Measurements from ENCODE around the gene SNX18.

SNX18 gene

DNA sequence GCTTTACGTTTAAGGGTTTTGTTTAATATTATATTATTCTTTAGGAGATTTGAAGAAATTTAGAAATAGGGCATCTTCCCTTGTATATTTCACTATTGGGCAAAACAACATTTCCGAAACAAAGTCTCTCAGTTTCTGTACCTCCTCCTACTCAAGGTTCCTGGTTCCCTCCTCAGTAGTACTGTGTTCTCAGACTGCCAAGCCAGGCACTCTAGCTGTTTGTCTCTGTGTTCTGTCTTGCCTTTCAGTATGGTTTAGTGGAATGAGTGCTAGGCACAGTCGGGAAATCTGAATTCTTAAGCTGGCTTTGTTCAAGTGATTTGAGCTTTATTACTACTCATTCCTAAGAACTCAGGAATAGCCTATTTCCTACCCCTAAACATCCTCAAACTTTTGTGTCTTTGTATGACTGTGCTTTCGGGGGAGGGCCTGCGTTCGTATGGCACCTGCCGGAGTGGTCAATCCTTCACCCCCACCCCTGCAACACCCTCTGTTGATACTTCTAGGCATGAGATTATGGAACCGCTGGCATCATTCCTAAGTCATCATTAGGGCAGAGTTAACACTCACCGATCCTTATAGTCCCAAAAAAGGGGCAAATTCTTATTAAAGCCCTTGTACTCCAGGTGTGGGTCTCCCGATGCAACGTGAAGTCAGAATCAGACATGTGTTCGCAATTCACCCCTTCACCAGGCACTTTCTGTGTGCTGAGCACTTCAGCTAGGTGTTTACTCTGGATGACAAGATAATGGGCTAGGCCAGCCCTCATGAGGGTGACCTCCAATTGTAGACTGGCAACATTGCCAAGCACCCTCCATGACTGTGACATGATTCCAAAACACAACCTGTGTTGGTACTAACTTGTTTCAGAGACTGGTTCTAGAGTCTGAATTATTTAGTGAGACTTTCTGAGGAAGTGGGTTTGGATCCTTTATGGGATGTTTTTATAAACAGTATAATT lies 24.5 kb downstream of the SNX18 start:
- DNase-seq (ENCODE audit: low spot score): no peak

DNA sequence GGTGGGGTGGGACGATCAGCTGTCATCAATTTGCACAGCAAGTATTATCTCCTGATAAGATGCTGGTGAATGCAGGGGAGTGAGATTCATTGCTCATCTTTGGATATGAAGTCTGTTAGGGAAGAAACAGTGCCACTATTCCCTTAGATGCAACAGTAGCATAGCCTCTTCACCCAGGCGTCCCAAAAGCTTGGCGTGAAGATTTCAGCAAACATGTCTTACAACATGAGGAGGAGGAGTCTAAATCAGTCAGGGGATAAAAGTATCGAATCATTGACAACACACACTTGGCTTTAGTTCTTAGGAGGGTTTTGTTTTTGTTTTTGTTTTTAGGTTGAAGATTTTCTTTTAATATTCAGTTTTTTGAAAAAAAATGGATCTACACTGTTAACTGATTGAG lies 26.5 kb downstream of the SNX18 start:
- DNase-seq (ENCODE audit: low spot score): no peak

DNA sequence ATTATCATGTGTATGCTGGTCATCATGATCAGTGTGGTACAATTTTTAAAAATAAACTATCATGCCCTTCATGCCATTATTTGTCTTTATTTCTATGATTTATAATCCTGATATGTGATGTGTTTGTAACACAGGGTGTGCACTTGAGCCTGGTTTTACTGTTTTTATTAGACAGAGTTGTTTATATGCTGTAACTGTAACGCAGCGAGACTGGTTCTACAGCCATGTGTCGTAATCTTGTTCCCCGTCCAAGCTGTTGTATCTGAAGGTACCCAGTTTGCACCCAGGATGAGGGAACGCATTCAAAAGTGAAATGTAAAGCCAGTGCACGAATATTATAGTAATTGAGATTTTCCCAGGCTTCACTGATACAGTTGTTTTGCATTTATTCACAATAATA lies 28.2 kb downstream of the SNX18 start:
- no peak for DNase-seq (ENCODE audit: low spot score)

DNA sequence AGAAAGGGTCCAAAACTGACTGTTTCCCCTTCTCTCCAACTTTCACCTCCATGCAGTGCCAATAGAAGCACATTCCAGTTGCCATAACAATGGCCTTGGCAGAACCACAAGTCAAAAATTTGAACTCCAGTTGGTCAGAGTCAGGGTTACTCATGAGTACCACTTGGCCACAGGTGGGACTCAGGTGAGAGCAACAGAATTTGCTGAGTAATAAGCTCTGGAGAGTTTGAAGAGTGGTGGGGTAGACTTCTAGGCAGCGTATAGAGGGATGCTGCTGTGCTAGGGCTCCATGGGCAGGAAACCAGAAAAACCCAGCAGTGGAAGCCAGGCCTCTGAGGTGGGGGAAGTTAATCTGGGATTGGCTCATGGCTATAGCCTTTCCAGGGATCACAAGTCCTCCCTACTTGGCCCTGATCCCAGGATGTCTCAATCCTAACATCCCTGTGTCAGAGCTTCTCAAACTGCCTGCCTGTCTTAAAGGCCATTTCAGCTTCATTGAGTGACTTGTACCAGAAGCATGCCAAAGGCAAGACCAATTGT lies 30.2 kb downstream of the SNX18 start:
- DNase-seq (ENCODE audit: low spot score): no peak

DNA sequence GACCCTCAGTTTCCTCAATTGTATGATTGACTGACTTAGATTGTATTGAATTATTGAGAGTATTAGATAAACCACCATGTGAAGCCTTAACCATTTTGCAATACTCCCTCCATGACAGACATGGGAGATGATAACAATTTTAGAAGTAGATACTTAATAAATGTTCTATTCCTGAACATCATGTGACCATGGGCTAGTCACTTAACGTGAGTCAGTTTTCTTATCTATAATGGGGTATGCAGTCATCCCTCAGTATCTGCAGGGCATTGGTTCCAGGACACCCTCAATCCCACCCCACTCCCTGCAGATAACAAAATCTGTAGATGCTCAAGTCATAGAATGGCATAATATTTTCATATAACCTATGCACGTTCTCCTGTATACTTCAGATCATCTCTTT lies 31.0 kb downstream of the SNX18 start:
- no peak for DNase-seq (ENCODE audit: low spot score)

DNA sequence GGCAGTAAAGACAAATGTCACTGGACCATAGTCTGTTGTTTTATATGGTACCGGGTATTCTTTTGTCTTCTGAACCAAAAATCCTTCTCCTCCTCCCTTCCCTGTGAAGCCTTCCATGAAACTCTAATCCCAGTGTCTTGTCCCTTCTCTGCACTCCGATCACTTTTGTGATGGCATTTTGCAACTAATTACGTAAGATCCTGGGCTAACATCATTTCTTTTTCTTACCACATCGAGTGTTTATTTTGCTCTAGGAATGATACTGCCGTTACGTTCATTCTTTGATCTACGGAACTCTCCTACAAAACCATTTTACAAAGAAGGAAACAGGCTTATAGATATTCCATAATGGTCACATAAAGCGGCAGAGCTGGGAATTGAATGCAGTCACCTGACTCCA lies 33.7 kb downstream of the SNX18 start:
- no peak for DNase-seq (ENCODE audit: low spot score)

DNA sequence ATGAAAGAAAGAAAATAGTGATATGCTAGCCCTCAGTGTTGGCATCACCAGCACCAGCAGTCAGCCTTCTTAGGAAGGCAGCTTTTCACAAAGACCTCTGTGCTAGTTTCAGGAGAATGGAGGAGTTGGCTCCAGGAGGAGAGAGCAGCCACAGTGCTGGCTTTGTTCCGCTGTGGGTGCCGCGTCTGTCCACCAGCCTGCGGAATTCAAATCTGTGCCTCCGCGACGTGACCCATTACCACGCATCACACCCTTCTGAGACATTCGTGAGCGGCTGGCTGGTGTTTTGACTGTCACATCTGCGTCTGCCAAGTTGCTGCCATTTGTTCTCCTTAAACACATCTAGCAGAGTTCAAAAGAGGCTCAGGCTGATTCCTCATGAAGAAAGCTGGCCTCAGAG lies 34.4 kb downstream of the SNX18 start:
- DNase-seq (ENCODE audit: low spot score): no peak

DNA sequence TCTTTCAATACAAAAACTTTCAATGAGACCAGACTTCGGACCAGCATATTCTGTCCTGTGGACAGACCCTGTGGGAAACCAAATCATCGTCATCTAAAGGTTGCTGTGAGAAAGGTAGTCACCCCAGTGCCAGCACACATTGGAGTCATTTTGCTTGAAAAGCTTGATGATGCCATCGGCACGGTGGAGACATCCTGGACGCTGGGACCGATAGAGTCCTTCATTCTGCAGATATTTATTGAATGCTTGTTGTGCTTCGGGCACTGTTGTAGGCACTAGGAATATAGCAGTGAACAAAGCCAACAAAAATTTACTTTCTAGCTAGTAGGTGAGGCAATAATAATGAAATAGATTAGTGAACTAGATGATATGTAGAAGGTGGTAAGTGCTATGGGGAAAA lies 34.9 kb downstream of the SNX18 start:
- no peak for DNase-seq (ENCODE audit: low spot score)

DNA sequence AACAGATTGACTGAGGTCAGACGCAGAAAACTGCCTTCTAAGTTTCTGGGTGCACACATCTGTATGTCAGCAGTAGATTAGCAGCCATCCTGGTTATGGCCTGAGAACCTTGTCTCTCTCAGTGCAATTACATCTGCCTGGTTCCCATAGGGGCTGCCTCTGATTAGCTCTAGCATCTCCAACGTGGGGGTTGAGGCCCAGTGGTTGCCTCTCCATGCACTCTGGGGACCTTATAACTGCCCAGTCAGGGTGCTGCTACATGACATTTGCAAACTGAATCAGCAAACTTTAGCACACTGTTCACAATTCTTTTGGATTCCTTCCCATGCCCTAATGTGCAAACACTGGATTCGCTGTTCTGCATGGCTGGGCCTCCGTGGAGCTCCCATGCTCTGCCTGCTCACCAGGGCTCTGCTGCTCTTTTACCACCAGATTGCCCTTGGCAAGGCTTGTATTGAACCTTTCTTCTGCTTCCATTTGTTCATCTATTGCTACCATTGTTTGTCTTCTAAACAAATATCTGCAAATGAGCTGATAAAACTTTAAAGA lies 36.2 kb downstream of the SNX18 start:
- no peak for DNase-seq (ENCODE audit: low spot score)

DNA sequence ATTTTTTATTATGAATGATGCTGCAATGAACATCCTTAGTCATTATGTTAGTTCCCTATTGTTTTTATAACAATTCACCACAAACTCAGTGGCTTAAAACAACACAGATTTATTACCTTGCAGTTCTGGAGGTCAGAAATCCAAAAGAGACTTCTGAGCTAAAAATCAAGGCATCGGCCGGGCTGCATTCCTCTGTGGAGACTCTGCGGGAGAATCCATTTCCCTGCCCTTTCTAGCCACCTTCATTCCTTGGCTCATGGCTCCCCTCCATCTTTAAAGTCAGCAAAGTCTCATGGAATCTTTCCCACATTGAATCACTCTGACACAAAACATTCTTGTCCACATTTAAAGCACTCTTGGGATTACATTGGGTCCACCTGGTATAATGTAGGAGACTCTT lies 38.6 kb downstream of the SNX18 start:
- no peak for DNase-seq (ENCODE audit: low spot score)

DNA sequence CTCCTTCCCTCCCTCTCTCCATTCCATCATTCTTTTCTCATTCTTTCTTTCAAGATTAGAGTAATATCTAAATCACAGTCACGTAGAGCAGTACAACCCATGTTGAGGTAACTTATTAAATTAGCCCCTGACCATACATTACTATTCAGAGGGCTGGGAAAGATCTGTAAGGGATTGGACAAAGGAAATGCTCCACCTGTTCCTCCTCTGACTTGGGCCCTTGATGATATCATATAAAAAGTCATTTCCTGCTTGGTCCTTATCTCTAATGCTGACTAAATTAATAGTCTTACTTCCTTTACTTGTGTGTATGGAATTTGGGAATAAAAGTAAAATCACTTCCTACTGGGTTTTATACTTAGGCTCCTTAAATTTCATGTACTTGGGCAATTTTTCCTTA lies 40.8 kb downstream of the SNX18 start:
- no peak for DNase-seq (ENCODE audit: low spot score)

DNA sequence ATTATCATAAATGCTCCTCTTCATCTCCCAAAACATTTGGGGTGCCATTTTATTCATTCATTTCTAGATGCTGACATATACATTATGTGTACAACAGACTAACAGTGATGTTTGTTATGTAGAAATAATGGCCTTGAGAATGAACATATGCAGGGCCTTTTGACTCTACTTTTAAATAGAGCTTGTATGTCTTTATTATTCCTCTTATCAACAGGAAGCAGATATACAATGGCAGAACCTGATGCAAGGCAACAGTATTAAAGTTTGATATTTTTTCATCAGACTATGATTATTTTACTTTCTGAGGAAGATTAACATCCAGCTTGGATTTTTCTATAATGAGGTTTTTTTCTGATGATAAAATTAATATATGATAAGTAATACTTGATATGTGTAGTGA lies 44.1 kb downstream of the SNX18 start:
- no peak for DNase-seq (ENCODE audit: low spot score)

DNA sequence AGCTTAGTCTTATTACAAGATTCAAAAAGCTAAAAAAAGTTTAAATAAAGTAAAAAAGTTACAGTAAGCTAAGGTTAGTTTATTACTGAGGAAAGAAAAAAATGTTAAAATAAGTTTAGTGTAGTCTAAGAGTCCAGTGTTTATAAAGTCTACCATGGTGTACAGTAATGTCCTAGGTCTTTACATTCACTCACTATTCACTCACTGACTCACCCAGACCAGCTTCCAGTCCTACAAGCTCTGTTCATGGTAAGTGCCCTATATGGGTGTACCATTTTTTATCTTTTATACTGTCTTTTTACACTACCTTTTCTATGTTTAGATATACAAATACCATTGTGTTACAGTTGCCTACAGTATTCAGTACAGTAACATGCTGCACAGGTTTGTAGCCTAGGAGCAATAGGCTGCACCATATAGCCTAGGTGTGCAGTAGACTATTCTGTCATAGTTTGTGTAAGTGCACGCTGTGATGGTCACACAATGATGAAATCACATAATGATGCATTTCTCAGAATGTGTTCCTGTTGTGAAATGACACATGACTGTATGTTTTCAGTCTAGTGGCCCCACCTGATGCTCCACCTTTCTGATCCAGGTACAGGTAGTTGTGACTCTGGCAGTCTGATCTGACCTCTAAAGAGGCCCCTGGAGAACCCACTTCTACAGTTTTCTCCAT lies 45.7 kb downstream of the SNX18 start:
- DNase-seq (ENCODE audit: low spot score): no peak

DNA sequence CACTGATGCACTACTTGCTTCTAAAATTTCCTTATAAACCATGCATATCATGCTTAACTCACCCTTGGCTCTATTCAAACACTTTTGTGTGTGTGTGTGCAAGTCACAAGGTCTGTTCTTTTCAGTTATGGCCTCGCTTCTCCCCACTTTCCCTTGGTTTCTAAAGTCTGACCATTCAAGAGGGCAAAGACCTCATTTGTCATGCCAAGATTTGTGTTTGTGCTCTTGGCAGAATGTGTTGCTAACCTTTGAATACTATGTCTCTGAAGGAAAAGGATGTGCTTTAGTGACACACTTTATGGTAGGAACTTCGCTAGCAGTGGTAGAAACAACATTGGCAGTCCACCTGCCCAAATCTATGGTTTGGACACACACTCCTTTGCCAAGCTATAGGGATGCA lies 50.4 kb downstream of the SNX18 start:
- no peak for DNase-seq (ENCODE audit: low spot score)

DNA sequence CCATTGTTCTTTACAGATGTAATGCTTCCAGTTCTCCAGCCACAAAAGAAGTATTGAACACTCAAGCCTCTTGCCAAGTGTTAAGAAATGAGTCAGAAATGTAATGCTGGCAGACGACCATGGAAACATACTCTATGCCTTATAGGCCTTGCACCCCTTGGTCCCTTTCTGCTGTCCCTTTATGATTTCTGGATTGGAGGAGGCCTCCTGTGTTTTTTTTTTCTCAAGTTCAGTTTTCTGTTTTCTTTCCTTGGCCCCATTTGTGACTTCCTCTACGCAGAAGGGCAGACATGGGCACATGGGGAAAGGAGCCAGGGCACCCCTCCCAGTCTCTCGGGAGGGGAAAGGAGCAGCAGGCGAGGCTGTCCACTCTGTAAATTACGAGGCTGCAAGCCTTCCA lies 53.4 kb downstream of the SNX18 start:
- DNase-seq (ENCODE audit: low spot score): no peak

DNA sequence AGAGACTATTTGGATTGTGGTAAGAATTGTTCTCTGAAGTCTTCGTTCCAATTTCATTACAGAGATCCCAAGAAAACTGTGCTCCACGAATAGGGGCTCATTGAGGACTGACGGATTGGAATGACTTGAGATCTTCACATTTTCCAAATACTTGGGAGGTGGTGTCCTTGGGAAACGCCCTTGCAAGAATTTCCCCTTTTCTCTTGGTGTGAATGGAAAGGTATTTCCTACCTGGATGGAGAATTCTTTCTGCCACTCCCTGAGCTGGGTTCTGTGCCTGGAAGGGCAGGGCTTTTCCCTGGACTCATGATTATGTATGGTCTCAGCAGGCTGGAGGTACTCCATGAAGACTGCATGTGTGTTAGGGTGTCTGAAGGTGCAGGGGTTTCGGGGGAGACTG lies 53.9 kb downstream of the SNX18 start:
- DNase-seq (ENCODE audit: low spot score): no peak

DNA sequence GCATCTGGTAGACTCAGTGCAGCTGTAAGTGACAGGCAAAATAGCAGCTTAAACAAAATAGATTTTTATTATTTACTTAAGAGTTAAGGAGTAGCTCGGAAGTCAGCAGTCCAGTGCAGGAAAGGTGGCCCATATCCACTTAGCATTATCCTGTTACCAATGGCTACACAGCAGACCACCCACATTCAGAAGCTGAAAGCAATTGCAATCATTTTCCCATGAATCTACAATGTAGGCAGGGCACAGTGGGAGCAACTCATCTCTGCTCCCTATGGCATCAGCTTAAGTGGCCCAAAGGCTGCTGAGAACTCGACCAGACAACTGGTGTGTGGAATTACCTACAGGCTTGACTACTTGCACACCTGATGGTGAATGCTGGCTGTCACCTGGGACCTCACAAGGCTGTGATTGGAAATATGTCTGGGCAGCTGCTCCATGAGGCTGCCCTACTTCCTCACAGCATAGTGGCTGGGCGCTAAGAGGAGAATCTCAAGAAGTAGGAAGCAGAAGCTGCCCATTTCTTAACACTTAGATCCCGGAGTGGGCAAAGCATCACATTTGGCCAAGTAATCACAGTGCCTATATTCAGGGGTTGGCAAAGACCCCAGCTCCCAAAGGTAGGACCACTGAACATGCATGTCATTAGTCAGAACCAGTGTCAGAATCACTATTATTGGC lies 56.4 kb downstream of the SNX18 start:
- no peak for DNase-seq (ENCODE audit: low spot score)

DNA sequence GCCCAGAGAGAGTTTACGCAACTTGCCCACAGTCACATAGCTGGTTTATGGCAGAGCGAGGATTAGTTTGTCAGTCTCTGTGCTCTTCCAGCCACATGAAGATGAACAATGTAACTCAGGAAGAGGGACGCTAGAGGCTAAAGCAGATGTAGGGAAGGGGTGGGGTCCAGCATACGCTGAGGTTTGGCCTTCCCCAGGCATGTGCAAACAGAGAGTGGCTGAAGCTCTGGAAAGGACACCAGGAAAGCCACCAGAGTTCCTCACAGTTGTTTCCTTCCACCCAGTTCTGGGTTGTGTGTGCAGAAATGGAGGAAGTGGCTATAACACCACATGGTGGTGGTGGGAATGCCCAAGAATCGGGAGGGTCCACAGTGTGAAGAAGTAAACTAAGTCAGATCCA lies 60.0 kb downstream of the SNX18 start:
- DNase-seq (ENCODE audit: low spot score): no peak

DNA sequence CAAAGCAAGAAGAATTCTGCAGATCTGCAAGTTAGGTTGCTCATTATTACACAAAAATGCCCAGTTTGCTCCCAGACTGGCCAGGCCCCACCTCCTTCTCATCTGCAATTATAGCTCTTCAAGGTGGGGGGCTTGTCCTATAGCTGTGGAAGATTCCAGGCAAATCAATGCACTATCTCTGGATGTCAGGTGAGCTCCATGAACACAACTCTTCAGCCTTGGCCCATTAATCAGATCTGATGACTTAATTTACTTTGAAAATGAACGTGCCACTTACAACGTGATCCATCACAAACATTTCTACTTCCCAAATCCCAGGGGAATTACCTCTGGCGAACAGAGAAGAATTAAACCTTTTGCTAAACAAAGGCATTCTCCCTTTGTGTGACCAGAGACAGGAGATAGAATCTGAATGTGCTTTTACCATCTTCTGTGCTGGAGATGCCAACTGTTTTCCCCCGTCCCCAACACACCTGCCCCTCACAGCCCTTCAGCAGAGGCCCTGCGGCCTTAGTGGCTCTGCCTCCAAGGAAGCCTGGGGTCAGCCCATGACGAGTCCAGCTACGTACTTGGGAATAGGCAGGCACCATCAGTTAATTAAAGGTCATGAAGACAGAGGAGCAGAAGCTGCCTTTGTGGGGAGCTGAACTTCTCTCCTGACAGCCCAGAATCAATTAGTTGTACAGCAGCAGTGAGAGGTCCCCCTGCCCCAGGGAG lies 60.5 kb downstream of the SNX18 start:
- no peak for DNase-seq (ENCODE audit: low spot score)

DNA sequence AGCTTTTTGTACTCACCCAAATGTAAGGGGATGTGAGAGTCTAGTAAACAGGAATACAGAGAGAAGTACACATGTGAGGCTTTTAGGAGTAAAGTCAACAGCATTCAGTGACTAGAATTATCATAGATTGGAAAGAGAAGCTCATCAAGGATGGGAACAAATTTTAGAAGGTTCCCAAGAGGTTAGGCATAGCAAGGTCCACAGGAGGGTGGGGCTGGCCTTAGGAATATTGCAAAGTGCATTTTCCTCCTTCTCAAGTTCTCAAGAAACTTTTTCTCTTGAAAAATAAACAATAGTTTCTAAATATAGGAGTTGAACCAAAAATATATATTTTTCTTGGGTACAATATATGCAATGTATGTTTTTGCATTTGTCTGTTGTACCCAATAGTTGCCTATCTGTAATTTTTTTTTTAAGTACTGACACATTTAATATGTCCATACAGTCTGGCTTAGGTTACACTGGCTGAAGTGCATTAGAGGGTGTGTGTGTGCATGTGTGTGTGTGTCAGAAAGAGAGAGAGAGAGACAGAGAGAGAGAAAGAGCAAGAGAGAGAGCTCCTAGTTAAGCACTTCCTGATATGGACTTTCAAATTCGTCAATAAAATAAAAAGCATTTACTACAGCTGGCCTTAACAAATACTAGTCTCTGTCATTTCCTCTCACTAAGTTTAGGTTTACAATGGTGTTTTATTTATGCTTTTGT lies 62.2 kb downstream of the SNX18 start:
- DNase-seq (ENCODE audit: low spot score): no peak
